HepG2 (cell line): ENCODE data around the gene ARHGAP25. TPM values are rescaled to one million over a fixed set of nuclear protein-coding genes. Genes with fewer than 3 reads are reported as not detected.

ENCODE experiments used
- ATAC-seq: fragments of 200-7000 bp; cut with Tn5 transposase; 3 replicates; pipeline ENCODE4 v1.9.1; 2020; ENCODE audit warnings: mild to moderate bottlenecking, moderate library complexity
- BruUV-seq: library from RNA; stranded (reverse); fragments of 400-500 nt; replicated peaks from 2 replicates; lab custom pipeline; 2021; lab: Mats Ljungman, UMichigan
- CTCF ChIA-PET: fragments of 300-600 bp; formaldehyde crosslinking; extraction: SDS; loops from one replicate; lab custom pipeline; 2021; ENCODE audit warnings: low total read pairs, inconsistent platforms, low intra/inter-chr PET ratio; lab: Yijun Ruan, JAX
- POLR2A ChIA-PET: fragments of 350-600 bp; sonication (Branson Sonifier 250); formaldehyde crosslinking; loops from one replicate; lab custom pipeline; 2020; ENCODE audit warnings: antibody characterized with exemption, inconsistent platforms; lab: Yijun Ruan, JAX
- DNase-seq: peaks from one replicate; pipeline ENCODE4 v3.0.0-alpha.2; 2015; ENCODE audit warnings: low spot score
- FAIRE-seq: peaks from 3 replicates; lab custom pipeline; 2011; peaks lifted over from hg19 to GRCh38; lab: Jason Lieb, UNC
- H2AFZ ChIP-seq: one replicate; pipeline ENCODE4 v1.6.1; 2011; ENCODE audit warnings: low read length, inconsistent platforms
- H3K27ac ChIP-seq: fragments of 300-600 bp; 3 replicates; pipeline ENCODE4 v1.8.0; 2011; ENCODE audit warnings: mixed run types, mild to moderate bottlenecking, mixed read lengths, low read length, inconsistent platforms; ENCODE audit not compliant: insufficient read depth; ENCODE audit errors: extremely low read length
- H3K27me3 ChIP-seq, 2 experiments: fragments of 200-600 bp in 1 of 2; 2 replicates in 1 of 2; 3 replicates in 1 of 2; pipeline versions ENCODE4 v1.6.0 to v1.8.0; 2011; ENCODE audit warnings: low read length in 2 of 2, mild to moderate bottlenecking in 2 of 2, moderate library complexity in 2 of 2, inconsistent platforms in 1 of 2; ENCODE audit not compliant: insufficient read depth in 2 of 2, control insufficient read depth in 1 of 2
- H3K36me3 ChIP-seq, 2 experiments: fragments of 200-600 bp in 1 of 2; replicated peaks in 1 of 2; 2 replicates in 1 of 2; 3 replicates in 1 of 2; pipeline versions ENCODE4 v1.5.1 to v1.8.0; 2011; ENCODE audit warnings: low read length in 2 of 2, inconsistent platforms in 1 of 2; ENCODE audit not compliant: insufficient read depth in 2 of 2, control insufficient read depth in 1 of 2
- H3K4me1 ChIP-seq: 2 replicates; pipeline ENCODE4 v1.5.1; 2012; ENCODE audit warnings: low read length, inconsistent platforms; ENCODE audit not compliant: insufficient read depth
- H3K4me2 ChIP-seq: 2 replicates; pipeline ENCODE4 v1.6.0; 2011; ENCODE audit warnings: low read depth, low read length, inconsistent platforms
- H3K4me3 ChIP-seq, 3 experiments: fragments of 200-600 bp in 1 of 3; sonication (generic), shearing (Covaris generic) in 1 of 3; replicated peaks in 1 of 3; 2 replicates each; pipeline ENCODE4 v1.5.1; 2011 to 2016; ENCODE audit warnings: low read length in 3 of 3, inconsistent platforms in 2 of 3, low read depth in 2 of 3, mild to moderate bottlenecking in 2 of 3, control low read depth in 1 of 3, mixed read lengths in 1 of 3; ENCODE audit not compliant: insufficient read depth in 1 of 3
- H3K79me2 ChIP-seq: one replicate; pipeline ENCODE4 v1.6.1; 2011; ENCODE audit warnings: low read length, inconsistent platforms; ENCODE audit not compliant: insufficient read depth
- H3K9ac ChIP-seq: 2 replicates; pipeline ENCODE4 v1.6.0; 2011; ENCODE audit warnings: mild to moderate bottlenecking, low read depth, low read length, inconsistent platforms; ENCODE audit not compliant: insufficient read depth
- H3K9me3 ChIP-seq: 2 replicates; pipeline ENCODE4 v1.5.1; 2012; ENCODE audit warnings: mild to moderate bottlenecking, low read length
- H4K20me1 ChIP-seq: 2 replicates; pipeline ENCODE4 v1.6.0; 2011; ENCODE audit warnings: inconsistent platforms, mild to moderate bottlenecking, low read length, moderate library complexity; ENCODE audit not compliant: insufficient read depth
- AHDC1 ChIP-seq: sonication (generic); formaldehyde crosslinking; IDR thresholded peaks from 2 replicates; pipeline ENCODE4 v1.5.1; 2020; ENCODE audit warnings: mild to moderate bottlenecking, missing genetic modification reagents, borderline replicate concordance
- ARNTL ChIP-seq: sonication (generic); formaldehyde crosslinking; IDR thresholded peaks from 2 replicates; pipeline ENCODE4 v1.4.0; 2020; ENCODE audit warnings: mild to moderate bottlenecking, missing genetic modification reagents
- PHF20 ChIP-seq: sonication (generic); formaldehyde crosslinking; IDR thresholded peaks from 2 replicates; pipeline ENCODE4 v1.5.0; 2020; ENCODE audit warnings: mild to moderate bottlenecking, missing genetic modification reagents
- RFX3 ChIP-seq: IDR thresholded peaks from 2 replicates; pipeline ENCODE4 v1.6.1; 2016; ENCODE audit warnings: missing biosample characterization, missing genetic modification reagents
- SIX1 ChIP-seq: sonication (generic); formaldehyde crosslinking; IDR thresholded peaks from 2 replicates; pipeline ENCODE4 v1.4.0; 2020; ENCODE audit warnings: missing genetic modification reagents, borderline replicate concordance
- SNAI1 ChIP-seq: sonication (generic); formaldehyde crosslinking; IDR thresholded peaks from 2 replicates; pipeline ENCODE4 v1.5.0; 2020; ENCODE audit warnings: mild to moderate bottlenecking, missing genetic modification reagents, borderline replicate concordance
- ZNF24 ChIP-seq: fragments of 450-650 bp; IDR thresholded peaks from 2 replicates; pipeline ENCODE4 v1.6.1; 2017; ENCODE audit warnings: antibody characterized with exemption, mild to moderate bottlenecking
- ZSCAN29 ChIP-seq: sonication (generic); formaldehyde crosslinking; conservative IDR thresholded peaks from 2 replicates; pipeline ENCODE4 v1.4.0; 2020; ENCODE audit warnings: mild to moderate bottlenecking, missing genetic modification reagents
- in situ Hi-C: cut with HindIII; loops from 2 replicates; pipeline ENCODE4 v1.10.0; 2017; ENCODE audit warnings: low pct_unique_long_range_greater_than_20kb; ENCODE audit not compliant: extremely low pct_ligation_motif_present
- intact Hi-C: fragments of 100-400 bp; cut with micrococcal nuclease; formaldehyde crosslinking; loops from one replicate; pipeline ENCODE4 v1.10.0; 2022; ENCODE audit not compliant: unreplicated experiment
- polyA plus RNA-seq, 8 experiments: library from polyadenylated mRNA; depleted of rRNA in 3 of 8; stranded (reverse) in 7 of 8; unstranded in 1 of 8; fragments of >200 nt; fragmentation: Illumina TruSeq in 4 of 8; extraction: Trizol in 4 of 8; gene quantifications; 2 replicates each; pipeline versions ENCODE4 v1.2.1 to v1.2.3, GENCODE V29; 2011 to 2016; ENCODE audit warnings: low read depth in 4 of 8, missing spikeins in 1 of 8, mixed read lengths in 1 of 8; ENCODE audit not compliant: insufficient read depth in 1 of 8
- total RNA-seq, 5 experiments: library from RNA; depleted of rRNA; stranded (reverse); fragments of >200 nt; fragmentation: Illumina TruSeq; extraction: Trizol; gene quantifications; 2 replicates each; pipeline ENCODE4 v1.2.3, GENCODE V29; 2016; ENCODE audit warnings: low read depth in 1 of 5

ARHGAP25 gene
- total and polyA plus RNA-seq, 2 of the 13 experiments (the other 11 are each of a cell fraction or from before 2014, with no cell fraction given) = not detected

- TF ChIP-seq AHDC1 (CRISPR knock-in tag) = no peak
- TF ChIP-seq SIX1 = no peak
- TF ChIP-seq RFX3 = no peak
- no peak for TF ChIP-seq SNAI1
- TF ChIP-seq ARNTL (CRISPR knock-in tag) = no peak
Measured at GRCh38 chr2:68813596-68813995, 79.0 kb downstream of the ARHGAP25 start (continued).

- ChIA-PET POLR2A (no interaction called here), CTCF (no interaction called here)
- intact Hi-C loops = no loop called here
- H4K20me1 ChIP-seq = no peaks in the 10 kb centered on the region
- no peak overlapping the region for H3K9ac ChIP-seq
- TF ChIP-seq ZNF24 = no peak
- no peak for TF ChIP-seq PHF20
- TF ChIP-seq ZSCAN29 (CRISPR knock-in tag) = no peak
- no peak overlapping the region for H2AFZ ChIP-seq
- FAIRE-seq = no peak
- in situ Hi-C loops = no loop called here
- H3K4me3 ChIP-seq = no peak overlapping the region
- no peaks in the 10 kb centered on the region for H3K9me3 ChIP-seq
- H3K27ac ChIP-seq = no peak overlapping the region
- H3K27me3 ChIP-seq = peaks cover 2 to 16% of the 10 kb centered on the region in 2 experiments; a peak in 2 of 5 replicates
- H3K4me1 ChIP-seq = no peaks in the 10 kb centered on the region
- H3K4me2 ChIP-seq = no peak overlapping the region
- no TSS peak for BruUV-seq
- H3K79me2 ChIP-seq = no peaks in the 10 kb centered on the region
- ATAC-seq = no peak
- no peak for DNase-seq
- no peaks in the 10 kb centered on the region for H3K36me3 ChIP-seq
Measured at GRCh38 chr2:68817306-68817705, 82.7 kb downstream of the ARHGAP25 start.
